Parathyroid adenoma (tissue), 2 donors: ENCODE data around the gene IMPG2.

Experiments
- H2AFZ ChIP-seq: fragments of 300-600 bp; sonication (generic); one replicate; pipeline ENCODE4 v1.7.0; 2017; ENCODE audit warnings: antibody characterized with exemption, mild to moderate bottlenecking
- H3K27ac ChIP-seq: fragments of 300-600 bp; sonication (generic); one replicate; pipeline ENCODE4 v1.7.0; 2017
- H3K27me3 ChIP-seq: fragments of 300-600 bp; sonication (generic); one replicate; pipeline ENCODE4 v1.7.0; 2017; ENCODE audit warnings: low read length; ENCODE audit not compliant: control insufficient read depth, insufficient read depth
- H3K36me3 ChIP-seq: fragments of 300-600 bp; sonication (generic); one replicate; pipeline ENCODE4 v1.7.0; 2017; ENCODE audit warnings: low read length; ENCODE audit not compliant: control insufficient read depth, insufficient read depth
- H3K4me1 ChIP-seq: fragments of 300-600 bp; sonication (generic); one replicate; pipeline ENCODE4 v1.7.0; 2017; ENCODE audit warnings: control low read depth
- H3K4me2 ChIP-seq: fragments of 300-600 bp; sonication (generic); one replicate; pipeline ENCODE4 v1.7.0; 2017; ENCODE audit warnings: low read length
- H3K4me3 ChIP-seq: fragments of 300-600 bp; sonication (generic); one replicate; pipeline ENCODE4 v1.7.0; 2017; ENCODE audit warnings: low read depth, low read length
- H3K79me2 ChIP-seq: fragments of 300-600 bp; sonication (generic); one replicate; pipeline ENCODE4 v1.7.0; 2017; ENCODE audit warnings: control low read depth
- H3K9ac ChIP-seq: fragments of 300-600 bp; sonication (generic); one replicate; pipeline ENCODE4 v1.7.0; 2017; ENCODE audit warnings: mild to moderate bottlenecking
- H3K9me3 ChIP-seq: fragments of 300-600 bp; sonication (generic); one replicate; pipeline ENCODE4 v1.7.0; 2017; ENCODE audit warnings: low read length; ENCODE audit not compliant: control insufficient read depth
- TF ChIP-seq, protein P1 (sequence below): fragments of 300-600 bp; sonication (generic); IDR thresholded peaks from one replicate; pipeline ENCODE4 v1.7.0; 2017; ENCODE audit warnings: antibody characterized with exemption, mild to moderate bottlenecking
- donor health status: primary hyperparathyroidism.

Gene IMPG2

DNA sequence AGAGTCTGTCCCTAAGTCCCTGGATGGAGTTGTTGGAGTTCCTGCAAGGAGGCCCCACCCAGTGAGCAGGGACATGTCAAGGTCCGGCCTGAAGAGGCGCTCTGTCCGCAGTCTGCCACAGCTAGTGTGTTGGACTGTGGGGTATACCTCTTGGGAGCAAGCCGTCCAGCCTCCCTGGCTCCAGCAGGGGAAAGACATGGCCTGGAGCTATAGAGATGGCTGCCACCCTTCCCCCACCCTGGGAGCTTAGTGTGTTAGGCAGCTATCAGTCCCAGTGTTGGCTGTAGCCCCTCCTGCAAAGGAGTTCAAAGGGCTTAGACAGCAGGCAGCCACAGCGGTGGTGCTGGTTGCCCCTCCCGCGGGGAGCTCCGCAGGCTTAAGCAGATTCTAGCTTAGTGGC, 20.3 kb downstream of the IMPG2 start:
- Histone ChIP-seq H3K9ac (no peak overlapping the region), H3K4me1 (no peaks in the 10 kb centered on the region), H3K4me3 (no peak overlapping the region), H3K27me3 (no peaks in the 10 kb centered on the region), H3K27ac (no peak overlapping the region), H3K4me2 (no peak overlapping the region), H2AFZ (no peak overlapping the region), H3K36me3 (no peaks in the 10 kb centered on the region), H3K9me3 (no peaks in the 10 kb centered on the region), H3K79me2 (no peaks in the 10 kb centered on the region)
- TF ChIP-seq, protein P1, sequence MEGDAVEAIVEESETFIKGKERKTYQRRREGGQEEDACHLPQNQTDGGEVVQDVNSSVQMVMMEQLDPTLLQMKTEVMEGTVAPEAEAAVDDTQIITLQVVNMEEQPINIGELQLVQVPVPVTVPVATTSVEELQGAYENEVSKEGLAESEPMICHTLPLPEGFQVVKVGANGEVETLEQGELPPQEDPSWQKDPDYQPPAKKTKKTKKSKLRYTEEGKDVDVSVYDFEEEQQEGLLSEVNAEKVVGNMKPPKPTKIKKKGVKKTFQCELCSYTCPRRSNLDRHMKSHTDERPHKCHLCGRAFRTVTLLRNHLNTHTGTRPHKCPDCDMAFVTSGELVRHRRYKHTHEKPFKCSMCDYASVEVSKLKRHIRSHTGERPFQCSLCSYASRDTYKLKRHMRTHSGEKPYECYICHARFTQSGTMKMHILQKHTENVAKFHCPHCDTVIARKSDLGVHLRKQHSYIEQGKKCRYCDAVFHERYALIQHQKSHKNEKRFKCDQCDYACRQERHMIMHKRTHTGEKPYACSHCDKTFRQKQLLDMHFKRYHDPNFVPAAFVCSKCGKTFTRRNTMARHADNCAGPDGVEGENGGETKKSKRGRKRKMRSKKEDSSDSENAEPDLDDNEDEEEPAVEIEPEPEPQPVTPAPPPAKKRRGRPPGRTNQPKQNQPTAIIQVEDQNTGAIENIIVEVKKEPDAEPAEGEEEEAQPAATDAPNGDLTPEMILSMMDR = no peak

DNA sequence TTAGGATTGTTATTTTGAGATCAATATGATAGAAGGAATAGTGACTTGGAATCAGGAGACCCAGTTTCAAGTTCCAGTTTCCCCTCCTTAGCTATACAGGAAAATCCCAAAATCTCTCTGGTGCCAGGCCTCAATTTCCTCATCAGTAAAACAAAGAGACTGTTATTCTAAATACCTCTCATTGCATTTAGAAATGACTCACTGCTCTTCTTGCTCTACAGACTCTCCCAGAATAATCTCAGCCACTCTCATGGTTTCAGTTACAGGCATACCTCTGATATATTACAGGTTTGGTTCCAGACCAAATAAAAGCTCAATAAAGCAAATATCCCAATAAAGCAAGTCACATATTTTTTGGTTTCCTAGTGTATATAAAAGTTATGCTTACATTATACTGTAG, 28.3 kb downstream of the IMPG2 start:
- Histone ChIP-seq H3K4me3 (no peak overlapping the region), H3K27ac (no peak overlapping the region), H3K79me2 (no peaks in the 10 kb centered on the region), H3K4me2 (no peak overlapping the region), H3K9ac (no peak overlapping the region), H3K36me3 (no peaks in the 10 kb centered on the region), H3K27me3 (no peaks in the 10 kb centered on the region), H3K9me3 (no peaks in the 10 kb centered on the region), H3K4me1 (no peaks in the 10 kb centered on the region), H2AFZ (no peak overlapping the region)
- TF ChIP-seq, protein P1 = no peak

DNA sequence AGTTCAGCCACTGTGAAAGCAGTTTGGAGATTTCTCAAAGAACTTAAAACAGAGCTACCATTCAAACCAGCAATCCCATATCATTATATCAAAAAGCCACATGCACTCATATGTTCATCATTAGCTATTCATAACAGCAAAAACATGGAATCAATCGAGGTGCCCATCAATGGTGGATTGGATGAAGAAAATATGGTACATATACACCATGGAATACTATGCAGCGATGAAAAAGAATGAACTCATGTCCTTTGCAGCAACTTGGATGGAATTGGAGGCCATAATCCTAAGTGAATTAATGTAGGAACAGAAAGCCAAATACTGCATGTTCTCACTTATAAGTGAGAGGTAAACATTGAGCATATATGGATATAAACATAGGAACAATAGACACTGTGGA, 32.1 kb downstream of the IMPG2 start:
- Histone ChIP-seq H3K4me2 (no peak overlapping the region), H3K36me3 (no peaks in the 10 kb centered on the region), H3K9ac (no peak overlapping the region), H3K9me3 (no peaks in the 10 kb centered on the region), H3K79me2 (no peaks in the 10 kb centered on the region), H3K4me1 (no peaks in the 10 kb centered on the region), H3K4me3 (no peak overlapping the region), H3K27me3 (no peaks in the 10 kb centered on the region), H2AFZ (no peak overlapping the region), H3K27ac (no peak overlapping the region)
- TF ChIP-seq, protein P1 = no peak

DNA sequence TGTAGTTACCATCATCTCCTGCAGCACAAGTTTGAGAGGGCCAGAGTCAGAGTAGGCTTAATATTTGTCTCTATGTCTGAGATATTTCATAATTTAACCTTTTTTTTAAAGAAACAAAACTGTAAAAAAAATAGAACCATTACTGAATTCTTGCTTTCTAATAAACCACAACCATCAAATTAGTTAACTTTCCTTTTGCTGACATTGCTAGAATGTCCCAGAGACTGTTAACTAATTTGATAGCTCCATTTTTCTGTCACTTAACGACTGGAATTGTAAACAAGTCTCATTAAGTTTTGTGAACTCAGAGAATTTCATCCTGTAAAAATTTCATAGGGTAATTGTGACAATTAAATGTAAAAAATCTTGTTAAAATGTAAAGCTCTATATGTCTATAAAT, 35.6 kb downstream of the IMPG2 start:
- Histone ChIP-seq H3K4me2 (no peak overlapping the region), H3K4me3 (no peak overlapping the region), H3K36me3 (no peaks in the 10 kb centered on the region), H3K27me3 (no peaks in the 10 kb centered on the region), H2AFZ (no peak overlapping the region), H3K9ac (no peak overlapping the region), H3K4me1 (no peaks in the 10 kb centered on the region), H3K27ac (no peak overlapping the region), H3K79me2 (no peaks in the 10 kb centered on the region), H3K9me3 (no peaks in the 10 kb centered on the region)
- TF ChIP-seq, protein P1 = no peak

DNA sequence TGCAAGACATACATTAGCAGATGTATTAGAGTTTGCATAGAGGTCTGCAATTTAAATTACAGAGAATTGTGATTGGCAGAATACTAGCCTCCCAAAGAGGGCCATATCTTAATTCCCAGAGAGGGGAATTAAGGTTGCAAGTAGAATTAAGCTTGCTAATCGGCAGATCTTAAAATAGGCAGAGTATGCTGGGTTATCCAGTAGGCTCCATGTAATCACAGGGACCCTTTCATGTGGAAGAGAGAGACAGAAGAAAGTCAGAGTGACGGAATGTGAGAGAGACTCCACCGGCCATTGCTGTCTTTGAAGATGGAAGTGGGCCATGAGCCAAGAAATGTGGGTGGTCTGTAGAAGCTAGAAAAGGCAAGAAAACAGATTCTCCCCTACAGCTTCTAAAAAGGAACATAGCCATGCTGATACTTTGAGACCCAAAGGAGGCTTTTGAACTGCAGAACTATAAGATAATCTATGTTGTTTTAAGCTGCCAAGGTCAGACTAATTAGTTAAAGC, 38.8 kb downstream of the IMPG2 start:
- Histone ChIP-seq H3K9ac (no peak overlapping the region), H3K4me1 (no peaks in the 10 kb centered on the region), H3K4me2 (no peak overlapping the region), H3K4me3 (no peak overlapping the region), H3K36me3 (no peaks in the 10 kb centered on the region), H2AFZ (no peak overlapping the region), H3K9me3 (no peaks in the 10 kb centered on the region), H3K27me3 (no peaks in the 10 kb centered on the region), H3K27ac (no peak overlapping the region), H3K79me2 (no peaks in the 10 kb centered on the region)
- TF ChIP-seq, protein P1 = no peak
